Neuronal stem cell (in vitro differentiated cells): ENCODE data around the gene UCKL1.
A peak's percentile ranks its signal among the peaks of the same experiment; 100 is the strongest.

Source experiments
- DNase-seq: peaks from one replicate; pipeline ENCODE4 v3.0.0-alpha.2; 2013; ENCODE audit warnings: low spot score
- H2AFZ ChIP-seq: one replicate; pipeline ENCODE4 v1.6.1; 2013; ENCODE audit warnings: mild to moderate bottlenecking, low read length, inconsistent platforms
- H2AK5ac ChIP-seq: 2 replicates; pipeline ENCODE4 v1.6.1; 2013; ENCODE audit warnings: low read depth, mild to moderate bottlenecking, inconsistent platforms, low read length, moderate library complexity, mixed read lengths
- H2BK120ac ChIP-seq: 2 replicates; pipeline ENCODE4 v1.6.1; 2013; ENCODE audit warnings: low read depth, mild to moderate bottlenecking, inconsistent platforms, low read length, moderate library complexity, mixed read lengths
- H2BK12ac ChIP-seq: one replicate; pipeline ENCODE4 v1.6.1; 2013; ENCODE audit warnings: low read length, inconsistent platforms
- H2BK15ac ChIP-seq: 2 replicates; pipeline ENCODE4 v1.6.1; 2013; ENCODE audit warnings: mild to moderate bottlenecking, low read length, inconsistent platforms, mixed read lengths
- H2BK5ac ChIP-seq: one replicate; pipeline ENCODE4 v1.6.1; 2013; ENCODE audit warnings: inconsistent platforms, mild to moderate bottlenecking, low read length, moderate library complexity
- H3K14ac ChIP-seq: one replicate; pipeline ENCODE4 v1.6.1; 2013; ENCODE audit warnings: low read length, inconsistent platforms
- H3K18ac ChIP-seq: 2 replicates; pipeline ENCODE4 v1.6.1; 2013; ENCODE audit warnings: low read length, inconsistent platforms
- H3K23ac ChIP-seq: 2 replicates; pipeline ENCODE4 v1.6.1; 2013; ENCODE audit warnings: low read depth, mild to moderate bottlenecking, mixed read lengths, low read length, inconsistent platforms; ENCODE audit not compliant: poor library complexity
- H3K27ac ChIP-seq: replicated peaks from 3 replicates; pipeline ENCODE4 v1.5.1; 2013; ENCODE audit warnings: low read length, inconsistent platforms
- H3K27me3 ChIP-seq, 3 experiments: 2 replicates each; pipeline ENCODE4 v1.6.1; 2013; ENCODE audit warnings: low read length in 3 of 3, mild to moderate bottlenecking in 2 of 3, inconsistent platforms in 1 of 3, low read depth in 1 of 3, mixed read lengths in 1 of 3, moderate library complexity in 1 of 3; ENCODE audit not compliant: control insufficient read depth in 3 of 3, insufficient read depth in 3 of 3
- H3K36me3 ChIP-seq, 2 donors: replicated peaks in 1 of 2; 2 replicates each; pipeline ENCODE4 v1.6.1; 2013; ENCODE audit warnings: low read length in 2 of 2; ENCODE audit not compliant: control insufficient read depth in 2 of 2, insufficient read depth in 2 of 2
- H3K4ac ChIP-seq: 2 replicates; pipeline ENCODE4 v1.6.1; 2013; ENCODE audit warnings: inconsistent platforms, mild to moderate bottlenecking, low read length, moderate library complexity
- H3K4me1 ChIP-seq, 2 donors: 1 replicate in 1 of 2; 2 replicates in 1 of 2; pipeline ENCODE4 v1.6.1; 2013; ENCODE audit warnings: low read length in 2 of 2, low read depth in 1 of 2; ENCODE audit not compliant: control insufficient read depth in 2 of 2, insufficient read depth in 1 of 2
- H3K4me2 ChIP-seq: one replicate; pipeline ENCODE4 v1.6.1; 2013; ENCODE audit warnings: mild to moderate bottlenecking, low read length, inconsistent platforms; ENCODE audit not compliant: insufficient read depth, poor library complexity, severe bottlenecking
- H3K4me3 ChIP-seq, 2 donors: 2 replicates each; pipeline ENCODE4 v1.5.1; 2013; ENCODE audit warnings: low read length in 2 of 2, mild to moderate bottlenecking in 2 of 2, inconsistent platforms in 1 of 2, moderate library complexity in 1 of 2
- H3K79me1 ChIP-seq: one replicate; pipeline ENCODE4 v1.6.1; 2013; ENCODE audit warnings: low read depth, mild to moderate bottlenecking, inconsistent platforms, low read length, moderate library complexity
- H3K9ac ChIP-seq: one replicate; pipeline ENCODE4 v1.6.1; 2013; ENCODE audit warnings: mild to moderate bottlenecking, low read depth, low read length, inconsistent platforms; ENCODE audit not compliant: poor library complexity
- H3K9me3 ChIP-seq, 2 donors: replicated peaks in 1 of 2; 2 replicates each; pipeline versions ENCODE3 to v1.6.1; 2013; ENCODE audit warnings: low read length in 2 of 2, mild to moderate bottlenecking in 2 of 2, inconsistent platforms in 1 of 2, low read depth in 1 of 2, mixed read lengths in 1 of 2, moderate library complexity in 1 of 2; ENCODE audit not compliant: control insufficient read depth in 2 of 2, insufficient read depth in 1 of 2
- H4K8ac ChIP-seq: one replicate; pipeline ENCODE4 v1.6.1; 2013; ENCODE audit warnings: low read depth, mild to moderate bottlenecking, inconsistent platforms, low read length, moderate library complexity
- H4K91ac ChIP-seq: one replicate; pipeline ENCODE4 v1.6.1; 2013; ENCODE audit warnings: low read length, low read depth, mild to moderate bottlenecking, inconsistent platforms; ENCODE audit not compliant: poor library complexity
- WGBS, 2 donors: extraction: QIAGEN DNeasy Blood & Tissue Kit; methylation state at CpG; one replicate each; pipeline ENCODE4 v1.1.7; 2013; ENCODE audit warnings: missing lambda C conversion rate in 2 of 2, mixed read lengths in 1 of 2; ENCODE audit not compliant: insufficient read length in 2 of 2, insufficient replicate concordance in 1 of 2; ENCODE audit errors: extremely low coverage in 2 of 2; 5-methylcytosine and 5-hydroxymethylcytosine counted together

Gene UCKL1

GRCh38 chr20:63968136-63968927, 12.1 kb upstream of the UCKL1 start:
- Histone ChIP-seq H3K4me2 (peak overlapping the region; percentile 66), H3K14ac (no peak overlapping the region), H3K79me1 (peaks cover 4% of the 10 kb centered on the region), H4K8ac (no peak overlapping the region), H4K91ac (no peak overlapping the region), H3K27me3 (peaks cover 0 to 9% (median 0%) of the 10 kb centered on the region in 3 experiments), H3K4me3 (peak overlapping the region in 1 of 2 donors; percentile 71), H3K9me3 (peaks cover 0 to 31% of the 10 kb centered on the region in 2 donors), H2BK120ac (no peak overlapping the region), H3K4me1 (peaks cover 9 to 13% of the 10 kb centered on the region in 2 donors), H2BK15ac (no peak overlapping the region), H2AFZ (no peak overlapping the region), H3K18ac (no peak overlapping the region), H3K36me3 (peaks cover 37 to 40% of the 10 kb centered on the region in 2 donors), H2AK5ac (peak overlapping the region; percentile 68), H3K23ac (peak overlapping the region; percentile 92), H2BK12ac (no peak overlapping the region), H3K9ac (peak overlapping the region; percentile 63), H3K27ac (no peak overlapping the region), H2BK5ac (peak overlapping the region; percentile 61), H3K4ac (no peak overlapping the region)
- DNase-seq: no peak
- no CpG with 5 or more reads among the region's 14 CpGs for WGBS, 2 donors

- H3K9me3 ChIP-seq: peaks cover 0 to 31% of the 10 kb centered on the region in 2 donors
- H3K14ac ChIP-seq: no peak overlapping the region
- no peak overlapping the region for H3K18ac ChIP-seq
- no CpG with 5 or more reads among the region's 28 CpGs for WGBS, 2 donors
- no peak overlapping the region for H4K91ac ChIP-seq
- peaks cover 9 to 13% of the 10 kb centered on the region in 2 donors for H3K4me1 ChIP-seq
- H3K27me3 ChIP-seq: peaks cover 0 to 6% (median 0%) of the 10 kb centered on the region in 3 experiments
- H3K9ac ChIP-seq: no peak overlapping the region
- H3K36me3 ChIP-seq: peaks cover 42 to 48% of the 10 kb centered on the region in 2 donors
- no peak overlapping the region for H2BK15ac ChIP-seq
- no peak for DNase-seq
- no peak overlapping the region for H2AFZ ChIP-seq
- no peak overlapping the region for H3K4me2 ChIP-seq
- H3K4ac ChIP-seq: no peak overlapping the region
- peak overlapping the region; percentile 55 for H3K23ac ChIP-seq
- no peak overlapping the region for H2AK5ac ChIP-seq
- H4K8ac ChIP-seq: no peak overlapping the region
- no peak overlapping the region for H2BK120ac ChIP-seq
- peak overlapping the region; percentile 60 for H2BK5ac ChIP-seq
- no peak overlapping the region for H3K4me3 ChIP-seq
- H3K27ac ChIP-seq: no peak overlapping the region
- H3K79me1 ChIP-seq: peaks cover 5% of the 10 kb centered on the region
- H2BK12ac ChIP-seq: no peak overlapping the region
These were observed 11.3 kb upstream of the UCKL1 start for GRCh38 chr20:63967330-63968135.

GRCh38 chr20:63966944-63967322, 10.7 kb upstream of the UCKL1 start:
- H3K4ac ChIP-seq: no peak overlapping the region
- no peak overlapping the region for H3K14ac ChIP-seq
- H3K4me3 ChIP-seq: no peak overlapping the region
- WGBS, 2 donors: no CpG with 5 or more reads among the region's 13 CpGs
- H3K36me3 ChIP-seq: peaks cover 45 to 54% of the 10 kb centered on the region in 2 donors
- no peak overlapping the region for H3K9ac ChIP-seq
- H3K79me1 ChIP-seq: peaks cover 10% of the 10 kb centered on the region
- no peak overlapping the region for H3K27ac ChIP-seq
- DNase-seq: no peak
- no peak overlapping the region for H3K18ac ChIP-seq
- peaks cover 9 to 13% of the 10 kb centered on the region in 2 donors for H3K4me1 ChIP-seq
- no peak overlapping the region for H2BK5ac ChIP-seq
- H3K4me2 ChIP-seq: no peak overlapping the region
- no peak overlapping the region for H3K23ac ChIP-seq
- no peak overlapping the region for H2BK15ac ChIP-seq
- no peak overlapping the region for H4K8ac ChIP-seq
- no peak overlapping the region for H4K91ac ChIP-seq
- H2BK12ac ChIP-seq: no peak overlapping the region
- no peak overlapping the region for H2BK120ac ChIP-seq
- H3K9me3 ChIP-seq: peaks cover 0 to 31% of the 10 kb centered on the region in 2 donors
- no peak overlapping the region for H2AFZ ChIP-seq
- H2AK5ac ChIP-seq: peak overlapping the region; percentile 28
- peaks cover 0 to 4% (median 0%) of the 10 kb centered on the region in 3 experiments for H3K27me3 ChIP-seq
